Measurements from ENCODE around the gene SLC15A1. TPM values are rescaled to one million over a fixed set of nuclear protein-coding genes. Genes with fewer than 3 reads are reported as not detected.
"Not testable (repeated sequence)": the region's sequence is repeated elsewhere in the genome, so short reads cannot be mapped to it uniquely, and the experiment has no call there.

SLC15A1 gene
- total RNA-seq, 1 donor from 2014 or later = 0.11 TPM

DNA sequence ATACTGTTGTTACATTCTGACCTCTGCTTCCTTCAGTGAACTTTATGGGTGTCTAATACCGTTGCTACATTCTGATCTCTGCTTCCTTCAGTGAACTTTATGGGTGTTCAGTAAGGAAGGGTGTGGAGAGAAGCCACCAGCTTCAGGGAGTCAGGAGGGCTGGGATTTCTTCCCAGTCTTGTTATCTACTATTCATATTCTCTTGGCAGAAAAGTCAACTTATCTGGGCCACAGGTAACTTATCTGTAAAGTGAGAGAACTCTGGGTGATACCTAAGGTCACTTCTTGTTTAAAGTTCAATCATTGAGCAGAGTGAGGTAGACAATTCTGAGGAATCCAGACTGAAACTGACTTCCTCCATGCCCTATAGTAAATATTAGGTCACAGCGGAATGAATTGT lies 104.3 kb downstream of the SLC15A1 start:
- no peak overlapping the region for H3K4me3 Mint-ChIP-seq (ENCODE audit: unreplicated experiment)
- DNase-seq (ENCODE audit: extremely low spot score, unreplicated experiment) = peak; percentile 3
- H3K4me1 Mint-ChIP-seq (ENCODE audit: unreplicated experiment) = peaks cover under 1% of the 10 kb centered on the region
- no peak overlapping the region for H3K27ac Mint-ChIP-seq (ENCODE audit: unreplicated experiment)
- TF ChIP-seq, protein P1, sequence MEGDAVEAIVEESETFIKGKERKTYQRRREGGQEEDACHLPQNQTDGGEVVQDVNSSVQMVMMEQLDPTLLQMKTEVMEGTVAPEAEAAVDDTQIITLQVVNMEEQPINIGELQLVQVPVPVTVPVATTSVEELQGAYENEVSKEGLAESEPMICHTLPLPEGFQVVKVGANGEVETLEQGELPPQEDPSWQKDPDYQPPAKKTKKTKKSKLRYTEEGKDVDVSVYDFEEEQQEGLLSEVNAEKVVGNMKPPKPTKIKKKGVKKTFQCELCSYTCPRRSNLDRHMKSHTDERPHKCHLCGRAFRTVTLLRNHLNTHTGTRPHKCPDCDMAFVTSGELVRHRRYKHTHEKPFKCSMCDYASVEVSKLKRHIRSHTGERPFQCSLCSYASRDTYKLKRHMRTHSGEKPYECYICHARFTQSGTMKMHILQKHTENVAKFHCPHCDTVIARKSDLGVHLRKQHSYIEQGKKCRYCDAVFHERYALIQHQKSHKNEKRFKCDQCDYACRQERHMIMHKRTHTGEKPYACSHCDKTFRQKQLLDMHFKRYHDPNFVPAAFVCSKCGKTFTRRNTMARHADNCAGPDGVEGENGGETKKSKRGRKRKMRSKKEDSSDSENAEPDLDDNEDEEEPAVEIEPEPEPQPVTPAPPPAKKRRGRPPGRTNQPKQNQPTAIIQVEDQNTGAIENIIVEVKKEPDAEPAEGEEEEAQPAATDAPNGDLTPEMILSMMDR (IDR thresholded peaks at IDR 0.05) = no peak
- no peaks in the 10 kb centered on the region for H3K36me3 Mint-ChIP-seq (ENCODE audit: unreplicated experiment)
- H3K27me3 Mint-ChIP-seq (ENCODE audit: unreplicated experiment) = peaks cover 3% of the 10 kb centered on the region
- H3K9me3 Mint-ChIP-seq (ENCODE audit: unreplicated experiment) = no peaks in the 10 kb centered on the region

DNA sequence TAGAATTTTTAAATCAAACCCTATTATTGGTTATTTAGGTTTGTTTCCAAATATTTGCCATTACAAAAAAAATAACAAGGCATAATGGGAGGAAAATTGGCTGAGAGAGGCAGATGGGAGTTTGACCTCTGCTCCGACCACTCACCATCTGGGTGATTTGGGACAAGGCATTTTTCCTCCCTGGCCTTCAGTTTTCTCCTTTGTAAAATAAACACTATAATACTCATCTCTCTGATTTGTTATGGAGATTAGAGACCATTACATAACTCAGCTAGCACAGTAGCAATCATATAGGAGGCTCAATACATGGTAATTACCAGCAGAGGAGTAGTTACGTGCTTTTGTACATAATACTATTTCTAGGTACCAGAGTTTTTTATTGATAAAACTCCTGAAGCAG lies 105.4 kb downstream of the SLC15A1 start:
- Mint-ChIP-seq H3K27ac (ENCODE audit: unreplicated experiment) (no peak overlapping the region), H3K4me1 (ENCODE audit: unreplicated experiment) (no peaks in the 10 kb centered on the region), H3K9me3 (ENCODE audit: unreplicated experiment) (no peaks in the 10 kb centered on the region)

DNA sequence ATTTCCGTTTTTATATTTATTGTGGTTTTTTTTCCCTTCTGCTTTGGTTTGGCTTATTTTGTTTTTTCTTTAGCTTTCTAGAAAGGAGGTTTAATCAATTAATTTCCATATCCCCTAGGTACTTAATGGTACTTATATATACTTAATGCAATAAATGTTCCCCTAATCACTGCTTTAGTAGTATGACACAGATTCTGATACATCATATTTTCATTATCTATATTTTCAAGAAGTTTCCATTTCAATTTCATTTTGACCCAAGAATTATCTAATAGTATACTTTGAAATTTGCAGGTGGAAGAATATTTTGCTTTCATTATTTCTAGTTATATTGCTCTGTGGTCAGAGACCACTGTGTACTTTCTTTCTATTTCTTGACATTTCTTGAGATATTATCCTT lies 109.0 kb downstream of the SLC15A1 start:
- Mint-ChIP-seq H3K4me1 (ENCODE audit: unreplicated experiment) (no peaks in the 10 kb centered on the region), H3K4me3 (ENCODE audit: unreplicated experiment) (no peak overlapping the region), H3K27me3 (ENCODE audit: unreplicated experiment) (peaks cover 5% of the 10 kb centered on the region), H3K36me3 (ENCODE audit: unreplicated experiment) (no peaks in the 10 kb centered on the region), H3K9me3 (ENCODE audit: unreplicated experiment) (no peaks in the 10 kb centered on the region), H3K27ac (ENCODE audit: unreplicated experiment) (no peak overlapping the region)
- no peak for DNase-seq (ENCODE audit: extremely low spot score, unreplicated experiment)
- TF ChIP-seq, protein P1 (IDR thresholded peaks at IDR 0.05) = no peak

More for the DNA sequence above, 105.4 kb downstream of the SLC15A1 start:
- no peak for DNase-seq (ENCODE audit: extremely low spot score, unreplicated experiment)
- Mint-ChIP-seq H3K27me3 (ENCODE audit: unreplicated experiment) (peaks cover 3% of the 10 kb centered on the region), H3K36me3 (ENCODE audit: unreplicated experiment) (no peaks in the 10 kb centered on the region), H3K4me3 (ENCODE audit: unreplicated experiment) (no peak overlapping the region)
- TF ChIP-seq, protein P1 (IDR thresholded peaks at IDR 0.05) = no peak

DNA sequence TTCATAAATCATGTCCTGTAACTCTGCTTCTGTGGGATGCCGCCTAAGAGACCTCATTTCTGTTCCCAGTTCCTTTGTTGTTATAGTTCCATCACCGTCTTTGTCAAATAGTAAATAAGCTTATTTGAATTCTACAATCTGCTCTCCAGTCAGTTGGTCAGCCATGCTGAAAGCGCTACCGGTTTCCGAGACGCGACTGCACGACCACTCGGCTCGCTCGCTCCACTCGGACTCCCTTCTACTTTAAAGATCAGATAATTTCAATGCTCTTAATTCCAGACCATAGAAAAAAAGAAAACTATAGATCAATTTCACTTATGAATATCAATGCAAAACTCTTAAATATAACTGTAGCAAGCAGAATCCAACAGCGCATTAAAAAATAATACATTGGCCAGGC lies 111.4 kb downstream of the SLC15A1 start:
- no peak overlapping the region for H3K27ac Mint-ChIP-seq (ENCODE audit: unreplicated experiment)
- no peaks in the 10 kb centered on the region for H3K9me3 Mint-ChIP-seq (ENCODE audit: unreplicated experiment)
- no peak for DNase-seq (ENCODE audit: extremely low spot score, unreplicated experiment)
- no peak overlapping the region for H3K4me3 Mint-ChIP-seq (ENCODE audit: unreplicated experiment)
- TF ChIP-seq, protein P1 (IDR thresholded peaks at IDR 0.05) = no peak
- H3K36me3 Mint-ChIP-seq (ENCODE audit: unreplicated experiment) = no peaks in the 10 kb centered on the region
- peaks cover 5% of the 10 kb centered on the region for H3K27me3 Mint-ChIP-seq (ENCODE audit: unreplicated experiment)
- no peaks in the 10 kb centered on the region for H3K4me1 Mint-ChIP-seq (ENCODE audit: unreplicated experiment)

DNA sequence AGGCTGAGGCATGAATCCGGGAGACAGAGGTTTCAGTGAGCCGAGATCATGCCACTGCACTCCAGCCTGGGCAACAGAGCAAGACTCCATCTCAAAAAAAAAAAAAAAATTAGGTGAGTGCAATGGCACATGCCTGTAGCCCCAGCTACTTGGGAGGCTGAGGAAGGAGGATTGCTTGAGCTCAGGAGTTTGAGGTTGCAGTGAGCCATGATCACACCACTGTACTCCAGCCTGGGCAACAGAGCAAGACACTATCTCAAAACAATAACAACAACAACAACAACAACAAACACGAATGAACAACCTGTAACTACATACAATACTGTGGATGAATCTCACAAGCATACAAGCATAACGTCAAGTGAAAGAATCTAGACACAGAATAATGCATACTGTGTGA lies 112.7 kb downstream of the SLC15A1 start:
- not testable (repeated sequence) for H3K27me3 Mint-ChIP-seq (ENCODE audit: unreplicated experiment); H3K4me3 Mint-ChIP-seq (ENCODE audit: unreplicated experiment); DNase-seq (ENCODE audit: extremely low spot score, unreplicated experiment); H3K9me3 Mint-ChIP-seq (ENCODE audit: unreplicated experiment); H3K36me3 Mint-ChIP-seq (ENCODE audit: unreplicated experiment); H3K4me1 Mint-ChIP-seq (ENCODE audit: unreplicated experiment); H3K27ac Mint-ChIP-seq (ENCODE audit: unreplicated experiment)

DNA sequence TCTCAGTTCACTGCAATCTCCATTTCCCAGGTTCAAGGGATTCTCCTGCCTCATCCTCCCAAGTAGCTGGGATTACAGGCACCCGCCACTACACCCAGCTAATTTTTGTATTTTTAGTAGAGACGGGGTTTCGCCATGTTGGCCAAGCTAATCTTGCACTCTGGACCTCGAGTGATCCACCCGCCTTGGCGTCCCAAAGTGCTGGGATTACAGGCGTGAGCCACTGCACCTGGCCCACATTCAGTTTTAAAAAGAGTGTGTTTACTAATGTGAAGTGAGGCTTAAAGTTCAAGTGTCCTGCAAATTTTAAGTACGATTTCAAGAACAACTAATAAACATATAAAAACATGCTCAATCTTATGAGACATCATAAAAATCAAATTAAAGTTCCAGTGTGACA lies 114.1 kb downstream of the SLC15A1 start:
- not testable (repeated sequence) for H3K4me1 Mint-ChIP-seq (ENCODE audit: unreplicated experiment); DNase-seq (ENCODE audit: extremely low spot score, unreplicated experiment); H3K4me3 Mint-ChIP-seq (ENCODE audit: unreplicated experiment); H3K27me3 Mint-ChIP-seq (ENCODE audit: unreplicated experiment); H3K27ac Mint-ChIP-seq (ENCODE audit: unreplicated experiment); H3K9me3 Mint-ChIP-seq (ENCODE audit: unreplicated experiment); H3K36me3 Mint-ChIP-seq (ENCODE audit: unreplicated experiment)

Other genes with a start within 250 kb of the SLC15A1 start
- gene STK24, start 175.6 kb downstream of the SLC15A1 start, total RNA-seq = 139 and 142 TPM in 2 replicates
- gene DOCK9, start 225.4 kb upstream of the SLC15A1 start, total RNA-seq = 23.9 and 24.1 TPM in 2 replicates

Measured in osteocyte (in vitro differentiated cells).